ENCODE measurements around the gene TTLL10. TPM values are rescaled to one million over a fixed set of nuclear protein-coding genes. Genes with fewer than 3 reads are reported as not detected.

The TTLL10 gene
- total RNA-seq, 1 experiment from 2014 or later = 0.29 TPM

GRCh38 chr1:1132956-1133750 is 40.5 kb upstream of the TTLL10 start:
- no peak overlapping the region for H3K4me3 ChIP-seq (ENCODE audit: low read depth, low read length)
- intact Hi-C loops (cut with micrococcal nuclease; ENCODE audit: unreplicated experiment) = loop anchor here (1.0 kb wide), 1 partner anchor 9 kb away; no protein-coding TSS in a partner anchor
- POLR2A ChIA-PET = no interaction called here
- Mint-ChIP-seq H3K9me3 (ENCODE audit: unreplicated experiment) (no peaks in the 10 kb centered on the region), H3K4me1 (ENCODE audit: low read depth, unreplicated experiment) (no peaks in the 10 kb centered on the region), H3K27me3 (ENCODE audit: insufficient read depth, unreplicated experiment) (no peaks in the 10 kb centered on the region), H3K27ac (ENCODE audit: unreplicated experiment) (peak overlapping the region; percentile 34), H3K4me3 (ENCODE audit: unreplicated experiment) (peak overlapping the region; percentile 27), H3K36me3 (ENCODE audit: insufficient read depth, unreplicated experiment) (no peaks in the 10 kb centered on the region)
- CTCF ChIA-PET = no interaction called here
- no TSS peak for BruUV-seq (replicated peaks)
- H3K36me3 ChIP-seq (ENCODE audit: control insufficient read depth, insufficient read depth, low read length) = no peaks in the 10 kb centered on the region
- peaks cover 16% of the 10 kb centered on the region for H3K4me1 ChIP-seq
- no peaks in the 10 kb centered on the region for H3K27me3 ChIP-seq (replicated peaks; ENCODE audit: control insufficient read depth, insufficient read depth, low read length)
- no peak for DNase-seq
- H3K9me3 ChIP-seq = no peaks in the 10 kb centered on the region
- TF ChIP-seq, protein P1, sequence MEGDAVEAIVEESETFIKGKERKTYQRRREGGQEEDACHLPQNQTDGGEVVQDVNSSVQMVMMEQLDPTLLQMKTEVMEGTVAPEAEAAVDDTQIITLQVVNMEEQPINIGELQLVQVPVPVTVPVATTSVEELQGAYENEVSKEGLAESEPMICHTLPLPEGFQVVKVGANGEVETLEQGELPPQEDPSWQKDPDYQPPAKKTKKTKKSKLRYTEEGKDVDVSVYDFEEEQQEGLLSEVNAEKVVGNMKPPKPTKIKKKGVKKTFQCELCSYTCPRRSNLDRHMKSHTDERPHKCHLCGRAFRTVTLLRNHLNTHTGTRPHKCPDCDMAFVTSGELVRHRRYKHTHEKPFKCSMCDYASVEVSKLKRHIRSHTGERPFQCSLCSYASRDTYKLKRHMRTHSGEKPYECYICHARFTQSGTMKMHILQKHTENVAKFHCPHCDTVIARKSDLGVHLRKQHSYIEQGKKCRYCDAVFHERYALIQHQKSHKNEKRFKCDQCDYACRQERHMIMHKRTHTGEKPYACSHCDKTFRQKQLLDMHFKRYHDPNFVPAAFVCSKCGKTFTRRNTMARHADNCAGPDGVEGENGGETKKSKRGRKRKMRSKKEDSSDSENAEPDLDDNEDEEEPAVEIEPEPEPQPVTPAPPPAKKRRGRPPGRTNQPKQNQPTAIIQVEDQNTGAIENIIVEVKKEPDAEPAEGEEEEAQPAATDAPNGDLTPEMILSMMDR (IDR thresholded peaks at IDR 0.05; ENCODE audit: insufficient read depth in 1 of 2, low read depth in 1 of 2, low read length in 1 of 2, severe bottlenecking in 1 of 2, unreplicated experiment in 1 of 2) = no peak

GRCh38 chr1:1134300-1134970 is 39.2 kb upstream of the TTLL10 start:
- H3K27me3 ChIP-seq (replicated peaks; ENCODE audit: control insufficient read depth, insufficient read depth, low read length) = no peaks in the 10 kb centered on the region
- no peaks in the 10 kb centered on the region for H3K36me3 ChIP-seq (ENCODE audit: control insufficient read depth, insufficient read depth, low read length)
- no peak overlapping the region for H3K4me3 ChIP-seq (ENCODE audit: low read depth, low read length)
- Mint-ChIP-seq H3K36me3 (ENCODE audit: insufficient read depth, unreplicated experiment) (no peaks in the 10 kb centered on the region), H3K4me3 (ENCODE audit: unreplicated experiment) (no peak overlapping the region), H3K4me1 (ENCODE audit: low read depth, unreplicated experiment) (no peaks in the 10 kb centered on the region), H3K27me3 (ENCODE audit: insufficient read depth, unreplicated experiment) (no peaks in the 10 kb centered on the region), H3K27ac (ENCODE audit: unreplicated experiment) (no peak overlapping the region), H3K9me3 (ENCODE audit: unreplicated experiment) (no peaks in the 10 kb centered on the region)
- DNase-seq = no peak
- POLR2A ChIA-PET = no interaction called here
- H3K4me1 ChIP-seq = peaks cover 10% of the 10 kb centered on the region
- no TSS peak for BruUV-seq (replicated peaks)
- TF ChIP-seq, protein P1 (IDR thresholded peaks at IDR 0.05; ENCODE audit: insufficient read depth in 1 of 2, low read depth in 1 of 2, low read length in 1 of 2, severe bottlenecking in 1 of 2, unreplicated experiment in 1 of 2) = no peak
- no peaks in the 10 kb centered on the region for H3K9me3 ChIP-seq
- CTCF ChIA-PET = no interaction called here
- intact Hi-C loops (cut with micrococcal nuclease; ENCODE audit: unreplicated experiment) = no loop called here

GRCh38 chr1:1135339-1136136 is 38.1 kb upstream of the TTLL10 start:
- H3K27me3 ChIP-seq (replicated peaks; ENCODE audit: control insufficient read depth, insufficient read depth, low read length) = no peaks in the 10 kb centered on the region
- intact Hi-C loops (cut with micrococcal nuclease; ENCODE audit: unreplicated experiment) = no loop called here

More at GRCh38 chr1:1135339-1136136, 38.1 kb upstream of the TTLL10 start:
- H3K4me1 ChIP-seq = peaks cover 10% of the 10 kb centered on the region
- no peak overlapping the region for H3K4me3 ChIP-seq (ENCODE audit: low read depth, low read length)
- DNase-seq = no peak
- Mint-ChIP-seq H3K27me3 (ENCODE audit: insufficient read depth, unreplicated experiment) (no peaks in the 10 kb centered on the region), H3K4me3 (ENCODE audit: unreplicated experiment) (no peak overlapping the region), H3K36me3 (ENCODE audit: insufficient read depth, unreplicated experiment) (no peaks in the 10 kb centered on the region), H3K4me1 (ENCODE audit: low read depth, unreplicated experiment) (no peaks in the 10 kb centered on the region), H3K27ac (ENCODE audit: unreplicated experiment) (no peak overlapping the region), H3K9me3 (ENCODE audit: unreplicated experiment) (no peaks in the 10 kb centered on the region)
- H3K36me3 ChIP-seq (ENCODE audit: control insufficient read depth, insufficient read depth, low read length) = no peaks in the 10 kb centered on the region
- H3K9me3 ChIP-seq = no peaks in the 10 kb centered on the region
- ChIA-PET POLR2A (interaction anchor here (1.1 kb wide), 1 partner anchor 11 kb away, joined by 7 read pairs; no protein-coding TSS in a partner anchor), CTCF (no interaction called here)
- TF ChIP-seq, protein P1 (IDR thresholded peaks at IDR 0.05; ENCODE audit: insufficient read depth in 1 of 2, low read depth in 1 of 2, low read length in 1 of 2, severe bottlenecking in 1 of 2, unreplicated experiment in 1 of 2) = no peak
- BruUV-seq (replicated peaks) = no TSS peak

Measured in Caco-2 (cell line).